Endothelial cell of umbilical vein (primary cell): ENCODE measurements around the gene RMI2.

Experiments
- CTCF ChIP-seq, 2 donors: IDR thresholded peaks; 1 replicate in 1 of 2; 2 replicates in 1 of 2; pipeline ENCODE4 v1.5.1; 2011; ENCODE audit warnings: low read length in 2 of 2, mild to moderate bottlenecking in 2 of 2, moderate library complexity in 2 of 2, control low read depth in 1 of 2, inconsistent platforms in 1 of 2, low read depth in 1 of 2; ENCODE audit not compliant: insufficient read depth in 1 of 2; ENCODE audit errors: extremely low read depth in 1 of 2
- GATA2 ChIP-seq: IDR thresholded peaks from 2 replicates; pipeline ENCODE4 v1.7.0; 2011; ENCODE audit warnings: low read depth, mild to moderate bottlenecking, moderate library complexity, mixed read lengths, low read length; ENCODE audit not compliant: insufficient read length, insufficient read depth
- POLR2AphosphoS5 ChIP-seq: IDR thresholded peaks from 2 replicates; pipeline ENCODE4 v1.6.1; 2012; ENCODE audit warnings: low read depth, mild to moderate bottlenecking, control low read depth, low read length, moderate library complexity; ENCODE audit not compliant: insufficient read depth

GRCh38 chr16:11306997-11307638 lies 38.1 kb upstream of the RMI2 start:
- no peak for TF ChIP-seq CTCF (IDR thresholded peaks at IDR 0.05; ENCODE audit: extremely low read depth in 1 of 2, insufficient read depth in 1 of 2, low read depth in 1 of 2, low read length in 2 of 2)
- TF ChIP-seq POLR2AphosphoS5 = no peak
- TF ChIP-seq GATA2 = no peak
